Keratinocyte (primary cell): ENCODE data around the gene FOXN1. TPM values are rescaled to one million over a fixed set of nuclear protein-coding genes. Genes with fewer than 3 reads are reported as not detected.

Source experiments
- DNase-seq: peaks from one replicate; pipeline ENCODE4 v3.0.0-alpha.2; 2011; ENCODE audit warnings: low read depth, missing footprints, low spot score
- FAIRE-seq: peaks from 2 replicates; lab custom pipeline; 2011; peaks lifted over from hg19 to GRCh38; lab: Jason Lieb, UNC
- H2AFZ ChIP-seq: 2 replicates; pipeline ENCODE4 v1.6.0; 2012; ENCODE audit warnings: low read length, control low read depth, inconsistent platforms; ENCODE audit not compliant: control insufficient read depth
- H3K27ac ChIP-seq: 2 replicates; pipeline ENCODE4 v1.5.1; 2011; ENCODE audit warnings: low read length; ENCODE audit not compliant: control insufficient read depth, insufficient read depth
- H3K27me3 ChIP-seq: 3 replicates; pipeline ENCODE4 v1.6.0; 2011; ENCODE audit warnings: low read length; ENCODE audit not compliant: control insufficient read depth, insufficient read depth; ENCODE audit errors: extremely low read depth
- H3K36me3 ChIP-seq, 2 experiments: 2 replicates in 1 of 2; 3 replicates in 1 of 2; pipeline ENCODE4 v1.5.1; 2011; ENCODE audit warnings: low read length in 2 of 2, mild to moderate bottlenecking in 1 of 2; ENCODE audit not compliant: control insufficient read depth in 2 of 2, insufficient read depth in 2 of 2; ENCODE audit errors: extremely low read depth in 1 of 2
- H3K4me1 ChIP-seq: 3 replicates; pipeline ENCODE4 v1.5.1; 2011; ENCODE audit warnings: low read length; ENCODE audit not compliant: control insufficient read depth, insufficient read depth; ENCODE audit errors: extremely low read depth
- H3K4me2 ChIP-seq: 3 replicates; pipeline ENCODE4 v1.6.0; 2011; ENCODE audit warnings: low read depth, low read length; ENCODE audit not compliant: control insufficient read depth, insufficient read depth; ENCODE audit errors: extremely low read depth
- H3K4me3 ChIP-seq, 3 experiments: fragments of 200-600 bp in 1 of 3; sonication (generic) in 1 of 3; 2 replicates in 2 of 3; 3 replicates in 1 of 3; pipeline ENCODE4 v1.5.1; 2011 to 2016; ENCODE audit warnings: low read length in 3 of 3, mild to moderate bottlenecking in 3 of 3, control low read depth in 2 of 3, inconsistent platforms in 1 of 3, low read depth in 1 of 3, mixed read lengths in 1 of 3, mixed run types in 1 of 3, moderate library complexity in 1 of 3; ENCODE audit not compliant: control insufficient read depth in 2 of 3, insufficient read depth in 2 of 3; ENCODE audit errors: extremely low read depth in 1 of 3
- H3K79me2 ChIP-seq: 2 replicates; pipeline ENCODE4 v1.6.0; 2012; ENCODE audit warnings: low read length; ENCODE audit not compliant: control insufficient read depth, insufficient read depth
- H3K9ac ChIP-seq: 3 replicates; pipeline ENCODE4 v1.6.0; 2011; ENCODE audit warnings: low read length; ENCODE audit not compliant: control insufficient read depth, insufficient read depth; ENCODE audit errors: extremely low read depth
- H3K9me1 ChIP-seq: 3 replicates; pipeline ENCODE4 v1.6.0; 2011; ENCODE audit warnings: low read length; ENCODE audit not compliant: control insufficient read depth, insufficient read depth; ENCODE audit errors: extremely low read depth
- H3K9me3 ChIP-seq: 2 replicates; pipeline ENCODE4 v1.5.1; 2012; ENCODE audit warnings: low read depth, low read length; ENCODE audit not compliant: control insufficient read depth
- H4K20me1 ChIP-seq: 3 replicates; pipeline ENCODE4 v1.6.0; 2011; ENCODE audit warnings: low read length; ENCODE audit not compliant: control insufficient read depth, insufficient read depth; ENCODE audit errors: extremely low read depth
- CTCF ChIP-seq, 3 experiments: IDR thresholded peaks in 1 of 3; conservative IDR thresholded peaks in 1 of 3; optimal IDR thresholded peaks in 1 of 3; 2 replicates in 2 of 3; 3 replicates in 1 of 3; pipeline versions ENCODE3 to v1.5.1; 2011; ENCODE audit warnings: low read length in 3 of 3, mild to moderate bottlenecking in 3 of 3, moderate library complexity in 2 of 3, control low read depth in 1 of 3, inconsistent platforms in 1 of 3; ENCODE audit not compliant: insufficient read depth in 2 of 3; ENCODE audit errors: extremely low read depth in 1 of 3
- EZH2 ChIP-seq: IDR thresholded peaks from one replicate; pipeline ENCODE4 v1.6.1; 2012; ENCODE audit warnings: inconsistent platforms, mild to moderate bottlenecking, low read length, moderate library complexity
- dilution Hi-C: fragments of 300-500 bp; cut with MboI; formaldehyde crosslinking; loops from one replicate; pipeline ENCODE4 v1.7.0; 2020; ENCODE audit warnings: low sequenced_read_pairs; ENCODE audit not compliant: extremely low pct_ligation_motif_present
- polyA plus RNA-seq, 5 experiments: library from polyadenylated mRNA; depleted of rRNA in 3 of 5; stranded (reverse) in 3 of 5; stranded (forward) in 1 of 5; unstranded in 1 of 5; fragments of >200 nt; gene quantifications; 1 replicate in 1 of 5; 2 replicates in 3 of 5; 3 replicates in 1 of 5; pipeline versions ENCODE4 v1.2.1 to v1.2.3, GENCODE V29; 2011 to 2012; ENCODE audit warnings: missing spikeins in 2 of 5, low read depth in 1 of 5, low replicate concordance in 1 of 5

Gene FOXN1
- polyA plus RNA-seq, 1 donor (not counting 4 experiments of a cell fraction or from before 2014, with no cell fraction given) = 0.29 TPM

GRCh38 chr17:28519236-28519635 lies 13.1 kb downstream of the FOXN1 start:
- no peak overlapping the region for H2AFZ ChIP-seq
- H3K9me3 ChIP-seq = peaks cover 3% of the 10 kb centered on the region
- no peaks in the 10 kb centered on the region for H3K36me3 ChIP-seq
- no peak overlapping the region for H3K9ac ChIP-seq
- no peak overlapping the region for H3K4me2 ChIP-seq
- no peaks in the 10 kb centered on the region for H3K9me1 ChIP-seq
- H3K27me3 ChIP-seq = peaks cover 7% of the 10 kb centered on the region
- H3K27ac ChIP-seq = no peak overlapping the region
- no peak overlapping the region for H3K4me3 ChIP-seq
- no peaks in the 10 kb centered on the region for H4K20me1 ChIP-seq
- peaks cover 1% of the 10 kb centered on the region for H3K4me1 ChIP-seq
- no peaks in the 10 kb centered on the region for H3K79me2 ChIP-seq
- TF ChIP-seq EZH2 = no peak
- TF ChIP-seq CTCF (optimal IDR thresholded peaks at IDR 0.05 in 1 of 3, IDR thresholded peaks at IDR 0.05 in 1 of 3, conservative IDR thresholded peaks at IDR 0.05 in 1 of 3; ENCODE audit: extremely low read depth in 1 of 3, insufficient read depth in 2 of 3, low read length in 3 of 3) = no peak
- DNase-seq = no peak
- dilution Hi-C loops = no loop called here
- FAIRE-seq = no peak

- FAIRE-seq (no peak), DNase-seq (no peak)
- Histone ChIP-seq H3K9ac (no peak overlapping the region), H2AFZ (no peak overlapping the region), H3K4me1 (peaks cover 6% of the 10 kb centered on the region), H3K27ac (no peak overlapping the region), H3K36me3 (no peaks in the 10 kb centered on the region), H3K4me2 (no peak overlapping the region), H3K79me2 (no peaks in the 10 kb centered on the region), H3K4me3 (no peak overlapping the region), H3K9me3 (peaks cover 3% of the 10 kb centered on the region), H4K20me1 (no peaks in the 10 kb centered on the region), H3K9me1 (no peaks in the 10 kb centered on the region), H3K27me3 (no peaks in the 10 kb centered on the region)
- TF ChIP-seq EZH2 = no peak
- no peak for TF ChIP-seq CTCF (optimal IDR thresholded peaks at IDR 0.05 in 1 of 3, IDR thresholded peaks at IDR 0.05 in 1 of 3, conservative IDR thresholded peaks at IDR 0.05 in 1 of 3; ENCODE audit: extremely low read depth in 1 of 3, insufficient read depth in 2 of 3, low read length in 3 of 3)
- dilution Hi-C loops = no loop called here
These were observed 14.5 kb downstream of the FOXN1 start for GRCh38 chr17:28520687-28521086.
